Activated naive CD4-positive, alpha-beta T cell treated with Interleukin-2 at 50 U/mL for 16 hours (primary cell): ENCODE data around the gene SSX2IP.
A peak's percentile ranks its signal among the peaks of the same experiment; 100 is the strongest.
"Not testable (repeated sequence)": the region's sequence is repeated elsewhere in the genome, so short reads cannot be mapped to it uniquely, and the experiment has no call there.

ENCODE experiments used
- DNase-seq: peaks from one replicate; pipeline ENCODE4 v3.0.0-alpha.2; 2020

SSX2IP gene, protein sequence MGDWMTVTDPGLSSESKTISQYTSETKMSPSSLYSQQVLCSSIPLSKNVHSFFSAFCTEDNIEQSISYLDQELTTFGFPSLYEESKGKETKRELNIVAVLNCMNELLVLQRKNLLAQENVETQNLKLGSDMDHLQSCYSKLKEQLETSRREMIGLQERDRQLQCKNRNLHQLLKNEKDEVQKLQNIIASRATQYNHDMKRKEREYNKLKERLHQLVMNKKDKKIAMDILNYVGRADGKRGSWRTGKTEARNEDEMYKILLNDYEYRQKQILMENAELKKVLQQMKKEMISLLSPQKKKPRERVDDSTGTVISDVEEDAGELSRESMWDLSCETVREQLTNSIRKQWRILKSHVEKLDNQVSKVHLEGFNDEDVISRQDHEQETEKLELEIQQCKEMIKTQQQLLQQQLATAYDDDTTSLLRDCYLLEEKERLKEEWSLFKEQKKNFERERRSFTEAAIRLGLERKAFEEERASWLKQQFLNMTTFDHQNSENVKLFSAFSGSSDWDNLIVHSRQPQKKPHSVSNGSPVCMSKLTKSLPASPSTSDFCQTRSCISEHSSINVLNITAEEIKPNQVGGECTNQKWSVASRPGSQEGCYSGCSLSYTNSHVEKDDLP

DNA sequence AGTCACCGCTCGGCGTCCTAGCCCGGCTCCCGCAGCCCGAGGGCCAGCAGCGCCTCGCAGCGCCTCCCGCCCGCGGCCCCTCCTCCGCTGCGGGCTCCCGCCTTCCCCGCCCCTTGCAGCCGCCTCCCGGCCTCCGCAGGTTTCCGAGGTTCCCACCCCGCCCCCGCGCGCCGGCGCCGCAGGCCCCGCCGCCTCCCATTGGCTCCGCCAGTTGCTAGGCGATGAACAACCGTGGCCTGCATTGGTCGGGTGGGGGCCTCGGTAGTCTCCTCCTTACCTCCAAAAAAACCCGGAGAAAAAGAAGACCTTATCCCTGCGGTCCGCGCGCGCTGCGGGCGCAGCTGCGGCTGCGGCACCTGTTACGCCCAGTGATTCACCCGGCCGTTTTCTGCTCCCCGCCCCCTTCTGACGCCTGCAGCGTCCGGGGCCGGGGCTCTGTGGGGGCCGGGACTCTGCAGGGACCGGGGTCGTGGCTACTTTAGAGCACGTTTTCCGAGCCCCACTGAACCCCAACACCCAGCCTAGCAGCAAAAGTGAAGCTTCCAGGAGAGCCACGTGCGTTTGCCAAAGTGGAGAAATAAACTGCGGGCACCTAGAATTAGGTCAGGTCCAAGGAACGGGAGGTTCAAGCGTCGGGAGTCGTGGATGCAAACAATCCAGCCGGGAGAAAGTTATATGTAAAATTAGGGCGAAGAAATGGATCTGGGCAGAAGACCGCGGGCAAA lies at the start of gene SSX2IP:
SSX2IP (minus strand) TSS at position 65 of the 725 bp plus-strand sequence. CDS start 19,242 bp downstream, outside the sequence.
- peak; percentile 99 for DNase-seq

DNA sequence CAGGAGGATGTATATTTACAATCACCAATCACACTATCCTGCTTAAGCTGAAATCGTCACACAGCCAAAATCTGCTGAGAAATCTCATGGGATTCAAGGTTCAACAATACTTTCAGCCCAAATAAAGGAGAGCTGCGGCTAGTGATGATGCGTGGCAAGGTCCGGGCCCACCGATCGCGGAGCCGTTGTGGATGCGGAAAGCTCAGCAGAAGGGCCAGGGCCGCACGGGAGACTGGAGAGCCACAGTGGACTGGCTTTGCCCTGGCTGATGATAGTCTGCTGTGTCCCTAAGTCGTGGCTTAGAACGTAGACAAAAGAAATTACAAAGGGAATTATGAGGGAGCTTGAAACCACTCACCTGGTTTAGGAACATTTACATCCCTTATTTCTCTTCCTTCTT lies 48.0 kb upstream of the SSX2IP start:
- no peak for DNase-seq

DNA sequence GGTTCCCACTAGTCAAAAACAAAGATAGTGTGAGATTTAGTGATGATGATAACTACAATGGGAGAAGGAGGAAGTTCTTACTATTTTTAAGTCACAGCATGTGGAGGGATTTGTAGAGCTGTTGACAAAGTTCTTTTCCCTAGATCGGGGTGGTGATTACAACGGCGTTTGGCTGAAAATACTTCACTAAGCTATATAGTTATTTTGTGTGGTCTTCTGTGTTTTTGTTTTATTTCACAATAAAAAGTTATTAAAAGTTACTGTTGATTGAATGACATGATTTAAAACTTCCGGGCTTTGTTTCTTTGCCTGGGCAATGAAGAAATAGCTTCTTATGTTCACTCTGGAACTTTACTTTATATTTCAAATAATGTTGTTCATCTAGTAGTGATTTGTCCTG lies 47.3 kb upstream of the SSX2IP start:
- no peak for DNase-seq

DNA sequence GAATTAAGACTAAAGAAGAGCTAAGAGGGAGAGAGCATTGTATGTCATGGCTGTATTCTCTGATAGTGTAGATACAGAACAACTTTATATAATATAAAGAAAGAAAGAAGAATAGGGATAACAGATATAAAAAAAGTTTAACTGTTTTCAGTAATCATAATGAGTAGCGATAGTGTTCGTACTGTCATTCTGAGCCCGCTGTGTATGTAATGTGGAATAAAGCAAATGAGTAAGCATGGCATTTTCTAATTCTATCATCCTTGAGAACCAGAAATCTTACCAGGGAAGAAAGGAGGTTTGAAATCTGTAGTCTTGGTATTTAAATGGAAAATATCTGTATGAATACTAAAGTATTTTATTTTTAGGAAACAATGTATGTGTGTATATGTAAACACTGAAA lies 46.7 kb upstream of the SSX2IP start:
- DNase-seq = no peak

DNA sequence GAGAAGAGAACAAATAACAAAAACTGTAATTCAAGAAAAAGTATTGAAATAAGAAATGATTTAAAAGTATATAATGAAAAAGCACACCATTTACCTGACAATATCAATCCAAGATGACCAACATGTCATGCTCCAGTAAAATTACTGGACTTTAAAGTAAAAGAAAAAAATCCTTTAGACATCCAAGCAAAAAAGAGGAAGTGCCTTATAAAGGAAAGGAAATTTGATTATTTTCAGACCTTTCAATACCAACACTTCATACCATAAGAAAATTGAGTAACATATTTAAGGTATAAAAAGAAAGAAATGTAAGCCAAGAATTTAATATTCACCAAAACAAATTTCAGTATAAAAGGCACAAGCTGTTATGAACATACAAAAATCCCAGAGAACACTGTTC lies 46.2 kb upstream of the SSX2IP start:
- no peak for DNase-seq

DNA sequence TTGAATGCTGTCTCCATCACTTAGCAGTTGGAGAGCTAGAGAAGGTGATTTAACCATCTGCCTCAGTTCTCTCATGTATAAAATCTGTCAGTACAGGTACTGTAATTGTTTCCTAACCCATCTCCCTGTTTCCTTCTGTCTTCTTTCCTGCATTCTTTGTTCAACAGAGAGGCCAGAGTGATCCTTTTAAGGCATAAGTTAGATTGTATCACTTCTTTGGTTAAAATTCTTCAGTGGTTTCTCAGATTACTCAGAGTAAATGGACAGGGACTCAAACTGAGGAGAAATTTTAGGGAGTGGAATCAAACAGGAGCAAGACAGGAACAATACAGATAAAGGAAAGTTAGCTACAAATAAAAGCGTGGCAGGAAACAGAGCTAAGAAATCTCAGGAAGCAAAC lies 45.2 kb upstream of the SSX2IP start:
- DNase-seq = no peak

DNA sequence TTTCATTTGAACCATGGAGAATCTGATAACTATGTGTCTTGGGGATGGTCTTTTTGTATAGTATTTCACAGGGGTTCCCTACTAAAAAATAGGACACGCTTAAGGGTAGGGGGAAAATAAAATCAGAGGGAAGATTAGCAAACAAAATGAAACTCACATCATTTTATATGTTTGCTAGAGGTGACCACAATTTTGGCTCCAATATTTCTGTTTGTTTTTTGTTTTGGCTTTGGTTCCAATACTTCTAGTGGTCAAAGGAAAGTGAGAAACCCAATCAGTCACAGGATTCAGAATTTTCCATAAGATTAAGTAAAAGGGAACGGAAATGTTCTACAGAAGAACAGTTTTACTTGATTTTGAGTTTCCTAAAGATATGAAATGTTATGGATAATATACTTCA lies 42.3 kb upstream of the SSX2IP start:
- no peak for DNase-seq

DNA sequence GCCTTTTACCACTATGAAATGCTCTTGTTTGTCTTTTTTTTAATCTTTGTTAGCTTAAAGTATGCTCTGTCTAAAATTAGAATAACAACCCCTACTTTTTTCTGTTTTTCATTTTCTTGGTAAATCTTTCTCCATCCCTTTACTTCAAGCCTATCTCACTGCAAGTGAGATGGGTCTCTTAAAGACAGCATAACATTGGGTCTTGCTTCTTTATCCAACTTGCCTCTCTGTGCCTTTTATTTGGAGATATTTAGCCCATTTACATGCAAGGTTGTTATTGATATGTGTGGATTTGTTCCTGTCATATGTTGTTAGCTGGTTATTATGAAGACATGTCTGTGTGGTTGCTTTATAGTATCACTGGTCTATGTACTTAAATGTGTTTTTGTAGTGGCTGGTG lies 41.3 kb upstream of the SSX2IP start:
- DNase-seq = no peak

DNA sequence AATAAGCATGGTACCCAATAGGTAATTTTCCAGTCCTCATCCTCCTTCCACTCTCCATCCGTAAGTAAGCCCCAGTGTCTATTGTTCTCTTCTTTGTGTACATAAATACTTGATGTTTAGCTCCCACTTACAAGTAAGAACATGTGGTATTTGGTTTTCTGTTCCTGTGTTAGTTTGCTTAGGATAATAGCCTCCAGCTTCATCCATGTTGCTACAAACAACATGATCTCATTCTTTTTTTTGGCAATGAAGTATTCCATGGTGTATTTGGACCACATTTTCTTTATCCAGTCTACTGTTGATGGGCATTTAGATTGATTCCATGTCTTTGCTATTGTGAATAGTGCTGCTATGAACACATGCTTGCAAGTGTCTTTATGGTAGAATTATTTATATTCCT lies 37.5 kb upstream of the SSX2IP start:
- not testable (repeated sequence) for DNase-seq

DNA sequence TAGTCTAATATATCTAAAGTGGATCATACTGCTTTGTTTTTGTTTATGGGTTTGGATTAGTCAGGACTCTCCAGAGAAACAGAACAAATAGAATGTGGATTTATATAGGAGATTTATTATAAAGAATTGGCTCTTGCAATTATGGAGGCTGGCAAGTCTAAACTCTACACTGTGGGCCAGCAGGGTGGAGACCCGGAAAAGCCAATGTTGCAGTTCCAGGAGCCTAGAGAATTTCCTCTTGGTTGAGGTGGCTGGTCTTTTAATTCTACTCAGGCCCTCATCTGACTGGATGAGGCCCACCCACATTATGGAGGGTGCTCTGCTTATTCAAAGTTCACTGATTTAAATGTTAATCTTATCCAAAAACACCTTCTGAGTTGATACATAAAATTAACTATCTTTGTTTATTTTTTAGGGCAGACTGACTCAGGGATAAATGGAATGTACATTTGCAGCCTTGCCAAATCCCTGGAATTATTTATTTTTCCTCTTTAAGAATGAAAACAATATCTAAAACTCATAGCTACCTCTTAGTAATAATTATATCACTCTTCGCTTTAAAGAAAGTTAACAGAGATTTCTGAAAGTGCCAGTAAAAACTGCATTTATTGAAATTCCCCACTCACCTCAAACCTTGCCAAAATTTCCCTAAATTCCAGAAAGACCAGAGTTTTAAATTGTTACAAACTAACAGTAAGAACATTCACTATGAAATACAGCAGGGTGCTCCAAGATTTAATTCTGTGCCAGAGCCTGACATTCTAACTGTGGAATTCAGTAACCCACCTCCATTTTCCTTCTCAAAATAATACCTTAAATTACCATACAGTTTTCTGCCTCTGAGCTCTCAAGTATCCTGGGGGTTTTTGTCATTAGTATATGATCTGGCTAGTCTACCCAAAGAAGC lies 36.6 kb upstream of the SSX2IP start:
- DNase-seq = no peak

DNA sequence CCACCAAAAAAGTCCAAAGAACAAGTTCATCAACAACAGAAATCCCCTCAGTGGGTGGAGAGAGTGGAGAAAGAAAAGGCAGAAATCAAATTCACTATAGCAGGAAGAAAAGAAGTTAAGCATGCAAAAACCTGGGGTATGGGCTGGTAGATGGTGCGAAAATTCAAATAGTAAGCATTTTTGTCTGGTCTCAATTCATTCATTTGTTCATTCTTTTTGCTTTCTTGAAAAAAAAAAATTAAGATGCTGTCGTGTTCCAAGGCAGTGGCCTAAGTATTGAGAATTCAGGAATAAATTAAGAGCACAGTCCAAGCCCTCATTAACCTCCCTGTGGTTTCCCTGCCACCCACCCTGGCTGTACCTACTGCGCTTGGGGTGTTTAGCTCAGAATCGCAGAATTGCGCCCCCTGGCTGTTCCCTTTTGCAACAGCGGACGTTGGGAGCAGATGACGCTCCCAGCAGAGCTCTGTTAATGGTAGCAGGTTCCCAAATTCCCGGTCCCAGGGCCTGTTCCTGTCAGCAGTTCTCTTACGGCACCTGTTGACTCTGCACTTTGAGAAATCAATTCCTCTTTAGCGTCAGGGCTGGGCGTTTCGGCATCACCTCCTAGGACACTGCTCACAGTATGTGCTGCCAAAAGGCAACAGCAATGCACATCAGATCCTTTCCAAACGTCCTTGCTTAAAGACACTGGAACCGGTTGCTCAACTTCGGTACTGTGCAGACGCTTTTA lies 34.0 kb upstream of the SSX2IP start:
- DNase-seq = peak; percentile 52

DNA sequence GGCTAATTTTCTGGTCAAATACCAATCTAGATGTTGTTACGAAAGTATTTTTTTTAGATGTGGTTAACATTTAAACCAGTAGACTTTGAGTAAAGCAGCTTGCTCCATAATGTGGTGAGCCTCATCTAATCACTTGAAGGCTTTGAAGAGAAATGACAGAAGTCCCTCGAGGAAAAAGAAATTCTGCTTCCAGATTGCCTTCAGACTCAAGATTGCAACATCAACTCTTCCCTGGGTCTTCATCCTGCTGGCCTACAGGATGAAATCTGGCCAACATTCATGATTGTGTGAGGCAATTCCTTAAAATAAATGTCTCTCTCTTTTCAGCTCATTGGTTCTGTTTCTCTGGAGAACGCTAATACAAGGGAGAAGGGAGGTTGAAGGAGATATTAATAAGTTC lies 32.5 kb upstream of the SSX2IP start:
- no peak for DNase-seq

DNA sequence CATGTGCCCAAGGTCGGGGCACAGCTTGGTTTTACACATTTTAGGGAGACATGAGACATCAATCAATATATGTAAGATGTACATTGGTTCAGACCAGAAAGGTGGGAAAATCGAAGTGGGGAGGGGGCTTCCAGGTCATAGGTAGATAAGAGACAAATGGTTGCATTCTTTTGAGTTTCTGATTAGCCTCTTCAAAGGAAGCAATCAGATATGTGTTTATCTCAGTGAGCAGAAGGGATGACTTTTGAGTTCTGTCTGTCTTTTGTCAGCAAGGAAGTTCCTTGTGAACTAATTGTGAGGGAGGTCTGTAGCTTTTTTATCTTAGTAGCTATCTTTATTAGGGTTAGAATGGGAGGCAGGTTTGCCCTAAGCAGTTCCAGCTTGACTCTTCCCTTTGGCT lies 31.6 kb upstream of the SSX2IP start:
- DNase-seq = not testable (repeated sequence)

DNA sequence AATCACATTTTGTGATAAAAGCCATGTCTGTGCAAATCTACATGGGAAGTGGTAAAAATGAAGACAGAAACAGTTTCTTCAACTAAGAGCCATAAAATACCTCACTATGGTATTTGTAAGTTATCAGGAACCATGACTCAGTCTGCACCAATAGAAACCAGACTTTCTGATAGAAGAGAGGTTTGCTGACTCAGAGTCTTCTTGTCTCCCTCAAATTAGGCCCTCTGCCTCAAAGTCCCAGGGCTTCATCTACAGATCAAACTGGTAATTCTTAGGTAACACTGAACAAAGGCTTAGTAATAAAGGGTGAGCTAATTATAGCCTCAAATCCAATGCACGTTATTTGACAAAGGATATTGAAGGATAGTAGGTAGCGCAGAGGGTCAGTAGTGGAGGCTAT lies 30.9 kb upstream of the SSX2IP start:
- DNase-seq = no peak

DNA sequence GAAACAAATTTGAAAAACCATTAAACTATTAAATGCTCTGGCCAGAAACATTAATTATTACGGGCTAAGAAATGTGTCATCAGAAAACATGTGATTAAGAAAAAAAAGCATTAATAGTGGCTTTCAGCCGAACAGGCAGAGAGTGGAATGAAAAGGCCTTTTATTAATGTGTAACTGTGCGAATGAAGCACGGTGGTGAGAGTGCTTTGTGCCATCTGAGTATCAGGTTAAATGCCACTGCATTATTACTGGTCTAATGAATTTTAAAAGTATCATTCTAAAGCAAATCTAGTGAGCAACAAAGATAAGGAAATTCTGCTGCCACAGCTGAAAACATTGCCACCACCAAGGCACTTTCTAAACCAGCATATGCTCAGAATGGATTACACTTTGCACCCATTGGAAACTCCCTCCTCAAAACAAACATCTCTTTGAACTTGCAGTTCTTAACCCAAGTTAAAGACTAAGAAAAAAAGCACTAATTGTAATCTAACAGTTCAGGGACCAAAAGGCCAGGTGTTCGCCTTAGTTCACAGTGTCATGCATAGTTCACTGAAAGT lies 30.0 kb upstream of the SSX2IP start:
- no peak for DNase-seq

DNA sequence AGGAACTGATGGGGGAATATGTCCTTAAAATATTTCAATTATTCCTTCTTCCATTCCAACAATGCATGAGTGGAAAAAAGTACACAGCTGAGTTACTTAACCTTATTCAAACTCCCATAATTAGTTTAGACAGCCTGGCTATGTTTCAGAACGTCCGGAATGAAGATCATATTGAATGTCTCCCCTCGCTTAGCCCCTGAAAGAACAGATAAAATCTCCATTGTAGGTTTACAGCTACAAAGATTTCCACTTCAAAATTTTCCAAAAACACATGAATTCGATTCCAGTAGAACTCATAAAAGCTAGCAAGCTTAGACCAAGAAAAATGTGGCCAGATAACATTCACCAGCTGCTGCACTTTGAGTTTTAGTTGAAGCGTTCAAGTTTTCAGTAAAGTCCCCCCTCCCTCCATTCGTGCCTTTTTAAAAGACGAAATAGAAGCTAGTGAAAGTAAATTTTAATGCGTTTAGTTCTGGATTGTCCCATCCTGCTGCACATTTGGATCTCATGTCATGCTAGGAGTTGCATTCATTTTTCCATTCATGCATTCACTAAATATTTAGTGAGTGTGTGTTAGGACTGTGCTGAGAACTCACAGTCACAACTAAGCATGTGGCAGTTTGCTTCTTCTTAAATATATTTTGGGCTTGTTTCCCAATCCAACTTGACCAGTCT lies 29.4 kb upstream of the SSX2IP start:
- DNase-seq = no peak

DNA sequence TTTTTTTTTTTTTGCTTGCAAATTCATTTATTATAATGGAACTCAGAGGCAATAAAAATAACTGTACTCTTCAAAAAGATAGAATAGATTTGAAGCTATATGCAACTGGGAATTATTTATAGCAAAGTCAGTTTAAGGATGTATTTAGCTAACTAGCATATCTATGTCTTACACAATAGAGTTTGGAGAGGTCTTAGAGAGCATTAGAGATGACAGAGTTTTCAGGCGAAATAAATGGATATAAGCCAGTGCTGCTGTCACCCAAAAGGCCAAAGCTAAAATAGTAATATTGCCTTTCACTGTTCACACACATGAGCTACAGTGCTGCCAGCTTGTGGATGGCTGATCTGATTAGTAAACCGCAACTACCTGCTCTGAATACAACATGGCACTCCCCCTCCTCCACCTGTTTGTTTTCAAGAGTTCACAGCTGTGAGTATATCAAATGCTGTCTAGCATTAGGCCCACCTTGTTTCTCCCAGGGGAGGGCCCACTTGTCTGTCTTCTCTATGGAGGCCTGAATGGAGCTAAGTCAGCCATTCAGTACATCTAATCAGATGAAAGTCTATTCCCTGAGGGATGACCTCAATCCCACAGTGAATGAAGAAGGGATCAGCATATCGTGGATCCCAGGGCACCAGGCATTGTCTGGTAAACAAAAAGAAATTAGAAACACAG lies 25.2 kb upstream of the SSX2IP start:
- DNase-seq = no peak

DNA sequence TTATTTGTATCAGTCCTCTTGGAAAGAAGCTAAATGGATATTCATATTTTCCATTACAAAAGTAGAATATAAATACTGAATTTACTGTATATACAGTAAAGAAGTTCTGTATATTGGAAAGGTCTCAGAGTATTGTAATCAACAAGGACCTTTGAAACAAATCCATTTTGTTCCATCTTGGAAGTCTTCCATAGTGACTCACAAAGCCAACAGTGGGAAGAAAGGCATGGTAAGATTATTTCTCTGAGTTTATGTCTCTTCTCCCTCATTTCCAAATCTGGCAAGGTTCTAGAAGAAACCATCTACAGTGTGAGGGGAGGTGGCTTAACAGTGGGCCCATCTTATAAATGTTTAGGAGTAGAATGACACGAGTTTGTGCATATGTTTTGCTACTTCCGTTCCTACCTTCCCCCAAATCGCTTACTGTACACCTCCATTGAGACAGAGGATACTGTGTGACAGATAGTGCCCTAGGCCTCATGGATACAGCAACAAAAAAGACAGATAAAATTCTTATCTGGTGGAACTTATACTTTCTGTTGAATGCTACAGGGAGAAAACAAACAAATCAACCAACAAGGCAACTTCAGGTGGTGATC lies 22.1 kb upstream of the SSX2IP start:
- no peak for DNase-seq

DNA sequence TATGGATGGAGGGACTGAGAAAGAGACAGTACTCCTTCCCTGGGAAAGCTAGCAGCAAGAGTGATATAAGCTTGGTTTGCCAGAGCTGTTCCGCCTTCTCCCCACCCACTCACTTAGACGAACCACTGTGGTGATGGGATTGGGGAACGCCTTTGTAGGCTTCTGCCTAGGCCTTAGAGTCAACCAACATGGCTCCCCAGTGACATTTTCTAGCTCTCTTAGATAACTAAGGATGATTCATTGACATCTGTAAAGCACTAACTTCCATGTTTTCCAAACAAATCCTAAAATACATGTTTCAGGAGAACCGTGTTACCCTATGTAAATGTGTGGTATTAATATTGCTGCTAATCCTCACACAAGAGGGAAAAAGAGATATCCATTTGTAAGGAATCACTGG lies 21.6 kb upstream of the SSX2IP start:
- no peak for DNase-seq

DNA sequence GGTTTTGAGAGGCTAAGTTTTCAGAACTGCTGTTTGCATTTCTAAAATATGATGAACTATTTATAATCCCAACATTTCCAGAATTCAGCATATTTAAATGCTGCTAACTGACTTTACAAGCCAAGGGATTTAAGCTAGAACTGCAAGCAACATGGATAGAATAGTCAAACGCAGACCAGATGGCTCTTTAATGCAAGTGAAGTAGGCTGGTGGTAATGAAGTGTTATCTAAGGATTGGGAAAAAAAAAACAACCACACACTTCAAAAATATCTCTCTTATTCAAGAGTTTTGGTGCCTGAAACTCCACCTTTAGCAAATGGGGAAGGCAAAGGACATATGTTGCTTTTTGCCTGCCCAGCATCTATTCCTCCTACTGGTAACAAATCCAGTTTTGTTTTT lies 20.9 kb upstream of the SSX2IP start:
- DNase-seq = no peak
